GM18909 (cell line): Measurements from ENCODE around the gene HDHD3.
"Not testable (repeated sequence)": the region's sequence is repeated elsewhere in the genome, so short reads cannot be mapped to it uniquely, and the experiment has no call there.

Experiments used
- ATAC-seq: cut with Tn5 transposase; IDR thresholded peaks from one replicate; pipeline ENCODE4 v1.9.1; 2021; ENCODE audit warnings: mild to moderate bottlenecking; ENCODE audit not compliant: unreplicated experiment, poor library complexity

Gene HDHD3

DNA sequence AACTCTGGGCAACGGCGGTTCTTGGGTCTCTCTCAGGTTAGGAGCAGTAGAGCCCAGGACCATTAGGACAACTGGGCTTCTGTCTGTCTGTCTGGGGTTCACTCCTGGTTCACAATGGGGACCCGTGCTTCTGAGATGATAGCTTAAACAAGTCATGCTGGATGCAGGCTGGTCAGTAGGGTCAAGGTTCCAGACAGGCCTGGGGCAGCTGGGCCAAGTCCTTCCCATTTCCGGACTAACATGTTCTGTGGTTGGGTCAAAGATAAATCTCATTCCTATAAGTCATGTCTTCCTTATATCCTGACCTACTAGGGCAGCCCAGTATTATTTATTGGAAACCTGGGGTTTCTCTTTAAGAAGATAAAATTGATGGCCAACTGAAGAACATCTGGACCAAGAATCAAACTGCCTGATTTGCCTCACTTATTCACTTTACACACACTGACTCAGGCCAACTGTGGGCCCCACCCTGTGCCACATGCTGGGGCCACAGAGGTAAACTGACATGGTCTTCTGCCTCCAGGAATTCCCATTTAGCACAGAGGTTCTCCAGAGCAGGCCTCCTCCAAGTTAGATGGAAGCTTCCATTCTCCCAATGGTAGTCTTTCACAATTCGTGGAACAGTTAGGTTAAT is 8.3 kb downstream of the HDHD3 start:
- ATAC-seq = no peak

DNA sequence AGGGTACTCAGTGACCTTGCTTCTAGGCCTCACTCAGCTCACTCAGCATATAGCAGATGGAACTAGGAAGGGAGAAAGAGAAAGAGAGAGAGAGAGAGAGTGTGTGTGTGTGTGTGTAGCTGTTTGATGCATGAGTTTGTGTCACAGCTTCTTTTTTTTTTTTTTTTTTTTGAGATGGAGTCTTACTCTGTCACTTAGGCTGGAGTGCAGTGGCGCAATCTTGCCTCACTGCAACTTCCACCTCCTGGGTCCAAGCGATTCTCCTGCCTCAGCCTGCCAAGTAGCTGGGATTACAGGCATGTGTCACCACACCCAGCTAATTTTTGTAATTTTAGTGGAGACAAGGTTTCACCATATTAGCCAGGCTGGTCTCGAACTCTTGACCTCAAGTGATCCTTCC is 11.1 kb downstream of the HDHD3 start:
- ATAC-seq = not testable (repeated sequence)

DNA sequence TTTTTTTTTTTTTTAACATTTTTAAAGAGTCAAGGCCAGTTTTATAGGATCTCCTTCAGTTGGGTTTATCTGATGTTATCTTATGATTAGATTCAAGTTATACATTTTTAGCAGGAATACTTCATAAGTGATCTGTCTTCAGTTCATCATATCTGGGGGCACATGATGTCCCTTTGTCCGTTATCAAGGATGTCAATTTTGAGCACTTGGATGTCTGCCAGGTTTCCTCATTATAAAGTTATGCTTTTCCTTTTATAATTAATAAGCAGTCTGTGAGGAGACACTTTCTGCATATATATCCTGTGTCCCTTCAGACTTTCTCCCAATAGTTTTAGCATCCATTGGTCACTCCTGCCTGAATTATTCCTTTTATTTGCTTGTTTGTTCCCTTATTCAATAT is 11.8 kb downstream of the HDHD3 start:
- ATAC-seq = no peak

DNA sequence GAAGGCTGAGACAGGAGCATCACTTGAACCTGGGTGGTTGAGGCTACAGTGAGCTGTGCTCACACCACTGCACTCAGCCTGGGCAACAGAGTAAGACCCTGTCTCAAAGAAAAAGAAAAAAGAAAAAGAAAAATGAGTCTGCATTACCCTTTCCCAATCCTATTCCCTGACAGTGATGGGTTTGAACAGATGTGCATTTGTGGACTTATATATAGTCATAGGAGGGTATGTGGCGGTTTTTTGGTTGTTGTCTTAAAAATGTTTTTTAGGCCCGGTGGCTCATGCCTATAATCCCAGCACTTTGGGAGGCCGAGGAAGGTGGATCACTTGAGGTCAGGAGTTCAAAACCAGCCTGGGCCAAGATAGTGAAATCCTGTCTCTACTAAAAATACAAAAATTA is 13.4 kb downstream of the HDHD3 start:
- no peak for ATAC-seq

DNA sequence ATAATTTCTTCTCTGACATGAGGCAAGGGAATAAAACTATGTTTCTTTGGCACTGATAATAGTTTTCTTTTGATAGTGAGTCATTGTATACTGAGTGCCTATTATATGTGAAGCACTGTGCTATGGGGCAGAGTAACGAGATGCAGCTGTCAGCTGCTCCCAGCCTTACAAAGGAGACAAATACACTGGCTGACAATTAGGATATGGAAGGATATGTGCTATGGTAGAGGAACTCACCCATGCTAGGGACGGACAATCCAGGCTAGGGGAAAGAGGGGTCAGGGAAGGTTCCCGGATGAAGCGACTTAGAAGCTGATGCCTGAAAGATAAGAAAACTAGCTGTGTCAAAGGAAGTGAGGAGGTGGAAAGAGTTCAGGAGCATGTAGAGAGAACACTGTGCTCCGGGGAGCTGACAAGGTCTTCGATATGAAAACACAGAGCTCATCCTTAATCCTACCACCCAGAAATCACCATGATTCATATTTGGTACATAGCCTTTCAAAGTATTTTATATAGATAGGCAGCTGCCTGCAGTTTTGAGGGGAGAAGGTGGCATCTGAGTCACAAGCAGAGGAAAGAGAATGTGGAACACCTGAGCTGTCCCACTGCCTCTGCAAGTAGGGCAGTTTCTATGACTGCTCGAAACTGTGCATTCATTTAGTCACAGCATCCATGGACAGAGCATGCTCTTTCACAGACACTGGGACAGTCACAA is 15.3 kb downstream of the HDHD3 start:
- no peak for ATAC-seq

DNA sequence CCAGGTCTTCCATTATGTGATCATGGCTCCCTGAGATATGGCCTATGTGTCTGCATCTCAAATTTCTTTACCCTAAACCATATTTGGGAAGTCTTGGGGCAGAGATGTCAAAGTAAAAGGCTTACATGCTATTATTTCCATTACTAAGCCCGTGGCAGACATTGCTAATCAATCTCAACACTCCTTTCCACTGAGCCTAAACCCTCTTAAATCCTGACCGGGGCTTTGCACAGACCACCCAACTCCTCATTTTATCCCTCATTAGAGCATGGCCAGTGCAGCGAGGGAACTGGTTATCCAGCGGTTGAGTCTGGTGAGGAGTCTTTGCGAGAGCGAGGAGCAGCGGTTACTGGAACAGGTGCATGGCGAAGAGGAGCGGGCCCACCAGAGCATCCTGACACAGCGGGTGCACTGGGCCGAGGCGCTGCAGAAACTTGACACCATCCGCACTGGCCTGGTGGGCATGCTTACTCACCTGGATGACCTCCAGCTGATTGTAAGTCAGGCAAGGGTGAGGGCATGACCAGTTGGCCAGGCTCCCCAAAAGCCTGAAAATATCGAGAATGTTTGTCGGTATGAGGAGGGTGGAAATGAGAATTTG is 16.4 kb downstream of the HDHD3 start:
- ATAC-seq = no peak

DNA sequence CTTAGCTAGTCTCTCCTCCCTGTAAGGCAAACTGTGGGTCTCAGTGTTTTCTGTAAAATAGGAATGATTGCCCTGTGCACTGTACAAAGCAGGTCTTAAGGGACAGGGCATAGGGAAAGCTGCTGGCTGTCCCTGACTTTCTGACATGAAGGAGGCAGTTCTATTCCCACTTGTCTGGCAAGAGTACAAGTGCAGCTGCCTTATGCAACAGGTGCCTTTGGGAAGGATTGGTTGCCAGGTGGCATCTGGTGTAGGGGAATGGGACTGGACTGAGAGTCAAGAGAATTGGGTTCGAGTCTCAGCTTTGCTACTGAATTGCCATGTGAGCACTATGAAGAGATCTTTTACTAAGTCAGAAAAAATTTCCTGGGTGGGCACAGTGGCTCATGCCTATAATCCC is 17.4 kb downstream of the HDHD3 start:
- no peak for ATAC-seq

DNA sequence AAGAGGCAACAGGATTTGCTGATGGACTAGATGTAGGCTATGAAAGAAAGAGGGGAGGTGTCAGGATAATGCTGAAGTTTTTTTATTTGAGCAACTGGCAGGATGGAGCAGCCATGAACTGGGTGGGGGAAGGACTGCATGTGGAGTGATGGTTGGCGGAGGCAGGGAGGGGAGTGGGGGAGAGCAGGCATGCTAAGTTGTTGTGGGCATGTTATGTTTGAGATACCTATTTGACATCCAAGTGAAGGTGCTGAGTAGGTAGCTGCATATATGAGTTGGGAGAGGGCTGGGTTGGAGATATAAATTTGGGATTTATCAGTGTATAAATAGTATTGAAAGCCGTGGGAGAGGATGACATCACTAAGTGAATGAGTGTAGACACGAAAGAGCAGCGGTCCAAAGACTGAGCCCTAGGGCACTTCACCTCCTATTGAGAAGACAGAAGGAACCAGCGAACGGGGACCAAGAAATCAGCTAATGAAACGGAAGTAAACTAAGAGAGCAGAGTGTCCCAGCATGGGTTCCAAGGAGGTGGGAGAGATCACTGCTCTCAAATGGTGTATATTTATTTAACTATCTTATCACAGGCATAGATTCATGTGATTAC is 20.0 kb downstream of the HDHD3 start:
- ATAC-seq = no peak

DNA sequence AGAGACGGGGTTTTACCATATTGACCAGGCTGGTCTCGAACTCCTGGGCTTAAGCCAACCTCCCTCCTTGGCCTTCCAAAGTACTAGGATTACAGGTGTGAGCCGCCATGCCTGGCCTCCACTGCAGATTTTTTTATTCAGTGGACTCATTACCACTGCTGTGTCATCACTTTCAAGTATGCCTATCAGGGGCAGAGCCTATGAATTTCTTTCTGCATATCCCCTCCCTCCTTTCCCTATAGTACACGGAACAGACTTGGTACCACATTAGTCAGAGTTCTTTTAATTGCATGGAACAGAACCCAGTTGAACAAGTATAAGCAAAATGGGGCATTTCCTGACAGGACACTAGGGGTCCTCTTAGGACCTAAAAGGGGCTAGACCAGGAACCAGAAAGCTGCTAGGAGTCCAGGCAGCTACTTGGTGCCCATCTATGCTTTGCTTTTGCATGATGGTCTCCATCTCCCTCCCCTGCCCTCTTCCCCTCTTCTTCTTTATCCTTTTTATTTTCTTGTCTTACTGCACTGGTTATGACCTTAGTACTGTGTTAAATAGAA is 21.7 kb downstream of the HDHD3 start:
- no peak for ATAC-seq

DNA sequence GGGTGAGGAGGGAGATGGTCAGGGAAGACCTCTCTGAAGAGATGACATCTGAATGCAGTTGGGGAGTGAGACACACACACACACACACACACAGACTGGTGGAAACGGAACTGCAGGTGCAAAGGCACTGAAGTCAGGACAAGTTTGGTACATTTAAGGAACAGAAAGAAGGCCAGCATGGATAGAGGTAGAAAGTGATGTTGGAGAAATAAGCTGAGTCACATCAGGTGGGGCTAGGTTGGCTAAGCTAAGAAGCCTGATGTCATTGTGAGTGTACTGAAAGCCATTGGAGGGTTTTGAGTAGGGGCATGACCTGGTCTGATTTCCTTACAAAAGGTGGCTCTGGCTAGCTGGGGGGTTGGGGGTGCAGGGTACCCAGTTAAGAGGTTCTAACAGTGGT is 24.4 kb downstream of the HDHD3 start:
- ATAC-seq = no peak

DNA sequence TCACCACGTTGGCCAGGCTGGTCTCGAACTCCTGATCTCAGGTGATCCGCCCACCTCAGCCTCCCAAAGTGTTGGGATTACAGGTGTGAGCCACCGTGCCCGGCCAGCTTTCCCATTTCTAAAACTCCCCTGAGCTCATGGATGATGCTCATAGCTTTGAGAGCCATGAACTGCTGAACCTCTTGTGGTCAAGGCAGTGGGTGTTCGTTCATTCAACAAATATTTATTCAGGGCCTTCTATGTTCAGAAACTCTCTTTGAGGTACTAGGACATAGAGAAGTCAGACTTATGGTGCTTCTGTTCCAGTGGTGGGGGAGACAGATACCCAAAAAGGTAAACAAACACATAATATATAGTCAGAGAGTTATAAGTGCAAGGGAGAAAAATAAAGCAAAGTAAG is 24.8 kb downstream of the HDHD3 start:
- ATAC-seq = no peak

DNA sequence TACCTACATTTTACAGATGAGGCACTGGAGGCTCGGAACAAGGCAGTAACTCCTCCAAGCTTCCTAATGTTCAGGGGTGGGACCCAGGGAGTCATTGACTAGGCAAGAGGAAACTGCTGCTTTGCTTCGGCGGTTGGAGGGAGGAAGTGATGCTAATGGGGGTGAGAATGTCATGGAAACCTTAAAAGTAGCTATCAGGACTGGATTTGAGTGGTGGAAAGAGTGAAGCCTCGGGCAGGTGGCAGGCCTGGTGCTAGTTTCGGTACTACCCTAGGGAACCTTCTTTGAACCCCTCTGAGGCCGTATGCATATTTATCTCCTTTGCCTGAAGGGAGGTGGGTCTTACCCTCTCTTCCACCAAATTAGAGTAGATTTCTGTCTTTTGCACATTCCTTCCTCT is 25.8 kb downstream of the HDHD3 start:
- ATAC-seq = no peak

DNA sequence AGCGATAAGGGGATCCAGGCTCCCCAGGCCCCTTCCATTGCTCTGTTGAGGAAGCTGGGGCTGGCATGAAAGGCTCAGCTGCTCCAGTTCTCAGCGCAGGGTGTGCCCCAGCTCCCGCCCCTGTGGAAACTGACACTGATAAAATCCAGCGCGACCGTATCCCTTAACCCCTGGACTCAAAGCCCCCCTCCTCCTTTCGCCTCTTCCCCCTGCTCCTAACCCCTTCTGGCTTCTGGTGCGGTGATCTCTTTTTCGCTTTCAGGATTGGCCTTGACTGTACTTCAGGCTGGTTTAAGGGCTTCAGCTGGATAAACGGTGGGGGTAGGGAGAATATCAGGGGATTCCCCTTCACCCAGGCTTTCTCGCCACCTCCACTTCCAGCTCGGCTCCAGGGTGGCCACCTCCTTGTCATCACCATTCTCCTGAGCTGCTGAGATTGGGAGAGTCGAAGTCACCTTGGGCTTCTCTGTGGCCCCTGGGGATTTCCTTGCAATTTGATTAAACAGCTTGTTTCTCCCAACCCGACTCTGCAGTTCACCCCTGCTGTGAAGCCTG is 26.6 kb downstream of the HDHD3 start:
- ATAC-seq = no peak

DNA sequence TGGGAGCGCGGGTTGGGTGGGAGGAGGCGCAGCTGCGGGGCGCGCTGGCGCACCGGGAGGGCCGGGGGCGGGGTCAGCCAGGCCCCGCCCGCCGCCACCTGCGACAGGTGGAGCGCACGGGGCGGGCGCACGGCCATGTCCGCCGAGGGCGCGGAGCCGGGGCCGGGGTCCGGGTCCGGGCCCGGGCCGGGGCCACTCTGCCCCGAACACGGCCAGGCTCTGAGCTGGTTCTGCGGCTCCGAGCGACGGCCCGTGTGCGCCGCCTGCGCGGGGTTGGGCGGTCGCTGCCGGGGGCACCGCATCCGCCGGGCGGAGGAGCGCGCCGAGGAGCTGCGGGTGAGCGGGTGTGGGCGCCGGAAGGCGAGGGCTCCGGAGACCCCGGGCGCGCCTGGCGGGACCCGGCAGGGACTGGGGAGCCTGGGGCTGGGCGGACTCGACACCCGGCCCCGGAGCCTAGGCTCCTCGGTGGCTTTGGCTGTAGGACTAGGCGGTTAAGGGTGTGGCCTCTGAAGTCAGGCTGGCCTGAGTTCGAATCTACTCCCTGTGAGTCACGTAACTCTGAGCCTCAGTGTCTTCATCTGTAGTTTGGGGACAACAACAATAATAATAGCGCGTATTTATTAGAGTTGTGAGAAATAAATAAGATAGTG is 27.2 kb downstream of the HDHD3 start, which contains the start of gene BSPRY:
Gene BSPRY, plus strand, starts transcription at position 97 of the 650 bp plus-strand sequence. Its CDS starts 39 bp downstream, at position 136.
- peak; percentile 53 for ATAC-seq

DNA sequence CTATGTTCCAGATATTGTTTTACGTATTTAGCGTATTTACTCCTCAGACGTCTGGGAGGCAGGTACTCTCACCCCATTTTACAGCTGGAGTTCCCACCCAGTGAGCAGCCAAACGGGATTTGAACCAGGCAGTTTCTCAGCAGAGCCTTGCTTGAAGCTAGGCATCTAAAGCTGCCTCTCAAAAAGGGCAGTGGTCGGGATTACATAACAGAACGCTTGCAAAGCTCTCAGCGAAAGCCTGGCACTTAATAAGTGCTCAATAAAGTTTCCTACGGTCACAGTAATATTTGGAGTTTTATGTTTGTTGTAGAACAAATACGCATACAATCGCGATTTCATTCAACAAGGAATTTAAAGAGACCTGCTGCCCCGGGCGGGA is 27.7 kb downstream of the HDHD3 start:
- ATAC-seq = no peak

DNA sequence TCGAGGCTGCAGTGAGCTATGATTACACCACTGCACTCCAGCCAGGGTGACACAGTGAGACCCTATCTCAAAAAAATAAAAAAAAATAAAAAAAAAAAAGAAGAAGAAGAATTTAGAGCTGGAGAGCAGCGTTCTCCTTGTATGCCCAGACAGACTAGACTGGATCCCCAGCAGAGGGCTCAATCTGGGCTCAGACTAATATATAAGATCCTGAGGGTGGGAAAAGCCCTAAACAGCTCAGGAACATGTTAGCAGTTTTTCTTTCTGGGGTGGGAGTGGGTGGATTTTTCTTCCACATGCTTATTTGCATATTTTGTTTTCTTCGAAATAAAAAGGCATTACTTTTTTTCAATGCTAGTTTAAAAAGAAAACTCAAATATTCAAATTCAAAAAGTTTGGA is 28.3 kb downstream of the HDHD3 start:
- no peak for ATAC-seq

DNA sequence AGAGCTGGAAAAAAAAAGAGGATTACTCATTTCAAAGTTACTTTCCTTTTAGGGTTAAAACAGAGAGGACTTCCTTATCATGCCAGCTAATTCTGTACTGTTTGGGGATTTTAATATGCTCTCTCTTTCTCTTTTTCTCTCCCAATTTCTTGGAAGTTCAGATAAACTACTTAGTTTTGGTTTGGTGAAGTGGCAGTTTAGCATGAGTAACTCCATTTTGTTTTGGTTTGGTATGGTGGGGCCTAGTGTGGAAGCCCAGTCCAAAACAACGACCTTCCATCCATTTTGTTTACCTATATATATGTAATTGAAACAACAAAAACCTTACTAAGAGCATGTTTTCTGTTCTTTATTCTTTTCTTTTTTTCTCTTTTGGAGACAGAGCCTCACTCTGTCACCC is 31.1 kb downstream of the HDHD3 start:
- no peak for ATAC-seq

DNA sequence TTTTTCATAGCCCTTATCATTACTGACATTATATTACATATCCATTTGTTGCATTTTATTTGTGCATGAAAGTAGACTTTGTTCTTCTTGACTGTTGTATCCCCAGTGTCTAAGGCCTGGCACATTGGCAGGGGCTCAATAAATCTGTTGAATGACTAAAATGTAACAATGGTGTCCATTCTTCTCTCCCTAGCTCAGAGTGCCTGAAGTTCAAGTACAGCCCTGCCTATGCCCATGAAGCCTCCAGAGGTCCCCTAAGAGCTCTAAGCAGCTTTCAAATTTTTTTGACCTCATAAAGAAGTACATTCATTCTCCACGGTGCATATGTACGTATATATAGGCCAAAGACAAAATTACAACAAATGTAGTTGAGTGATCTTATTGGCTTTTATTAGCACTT is 31.6 kb downstream of the HDHD3 start:
- no peak for ATAC-seq

DNA sequence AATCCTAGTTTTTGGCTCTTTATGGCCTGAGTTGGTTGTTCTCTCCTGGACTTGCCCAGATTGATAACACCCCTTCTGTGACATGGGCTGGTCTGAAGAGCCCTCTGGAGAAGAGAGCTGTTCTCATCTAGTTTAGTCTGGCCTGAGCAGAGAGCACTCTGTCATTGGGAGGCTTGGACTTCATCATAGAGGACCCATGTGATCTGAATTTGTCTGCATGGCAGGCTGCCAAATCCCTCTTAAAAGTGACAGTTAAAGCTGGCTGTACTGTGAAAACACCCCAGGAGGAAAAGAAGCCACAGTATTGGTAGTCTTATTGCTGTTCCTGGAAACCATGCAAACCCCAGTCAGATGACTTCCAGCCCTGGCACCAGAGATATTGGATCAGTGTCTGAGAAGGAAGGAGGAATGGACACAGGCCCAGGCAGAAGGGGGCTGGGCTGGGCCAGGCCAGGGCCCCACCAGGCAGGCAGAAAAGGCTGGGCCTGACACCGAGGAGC is 33.0 kb downstream of the HDHD3 start:
- ATAC-seq = no peak
